ENCODE results near the gene CSTPP1.
"Not testable (repeated sequence)": the region's sequence is repeated elsewhere in the genome, so short reads cannot be mapped to it uniquely, and the experiment has no call there.

The CSTPP1 gene

GRCh38 chr11:47178737-47179654 is 242.4 kb downstream of the CSTPP1 start:
- no peak for DNase-seq (ENCODE audit: low read depth in 2 of 2, low spot score in 1 of 2)

GRCh38 chr11:47179655-47179991 is 243.1 kb downstream of the CSTPP1 start:
- DNase-seq (ENCODE audit: low read depth in 2 of 2, low spot score in 1 of 2), result no peak

- no peak for DNase-seq (ENCODE audit: low read depth in 2 of 2, low spot score in 1 of 2)
Observed at GRCh38 chr11:47180006-47180787, 243.6 kb downstream of the CSTPP1 start.

- no peak for DNase-seq (ENCODE audit: low read depth in 2 of 2, low spot score in 1 of 2)
Observed at GRCh38 chr11:47181271-47181670, 244.7 kb downstream of the CSTPP1 start.

GRCh38 chr11:47182380-47182779 is 245.8 kb downstream of the CSTPP1 start:
- no peak for DNase-seq (ENCODE audit: low read depth in 2 of 2, low spot score in 1 of 2)

GRCh38 chr11:47183031-47183856 is 246.7 kb downstream of the CSTPP1 start:
- no peak for DNase-seq (ENCODE audit: low read depth in 2 of 2, low spot score in 1 of 2)

GRCh38 chr11:47183969-47184368 is 247.4 kb downstream of the CSTPP1 start:
- DNase-seq (ENCODE audit: low read depth in 2 of 2, low spot score in 1 of 2), result no peak

GRCh38 chr11:47184711-47185304 is 248.2 kb downstream of the CSTPP1 start:
- no peak for DNase-seq (ENCODE audit: low read depth in 2 of 2, low spot score in 1 of 2)

GRCh38 chr11:47185305-47186075 is 248.9 kb downstream of the CSTPP1 start:
- no peak for DNase-seq (ENCODE audit: low read depth in 2 of 2, low spot score in 1 of 2)

GRCh38 chr11:47186076-47186699 is 249.6 kb downstream of the CSTPP1 start, which contains the start of gene PACSIN3:
Gene PACSIN3 (minus strand): TSS chr11:47186434. CDS start chr11:47182727, 3,707 bp downstream.
- no peak for DNase-seq (ENCODE audit: low read depth in 2 of 2, low spot score in 1 of 2)

GRCh38 chr11:47186700-47187695 is 250.4 kb downstream of the CSTPP1 start:
- no peak for DNase-seq (ENCODE audit: low read depth in 2 of 2, low spot score in 1 of 2)

GRCh38 chr11:47187723-47188122 is 251.2 kb downstream of the CSTPP1 start:
- DNase-seq (ENCODE audit: low read depth in 2 of 2, low spot score in 1 of 2), result no peak

GRCh38 chr11:47188259-47188658 is 251.7 kb downstream of the CSTPP1 start:
- no peak for DNase-seq (ENCODE audit: low read depth in 2 of 2, low spot score in 1 of 2)

- no peak for DNase-seq (ENCODE audit: low read depth in 2 of 2, low spot score in 1 of 2)
Observed at GRCh38 chr11:47189100-47189834, 252.7 kb downstream of the CSTPP1 start.

- not testable (repeated sequence) for DNase-seq (ENCODE audit: low read depth in 2 of 2, low spot score in 1 of 2)
Observed at GRCh38 chr11:47191137-47191536, 254.6 kb downstream of the CSTPP1 start.

GRCh38 chr11:47192111-47192510 is 255.6 kb downstream of the CSTPP1 start:
- no peak for DNase-seq (ENCODE audit: low read depth in 2 of 2, low spot score in 1 of 2)

GRCh38 chr11:47198161-47198560 is 261.6 kb downstream of the CSTPP1 start:
- DNase-seq (ENCODE audit: low read depth in 2 of 2, low spot score in 1 of 2), result not testable (repeated sequence)

GRCh38 chr11:47201015-47201414 is 264.5 kb downstream of the CSTPP1 start:
- no peak for DNase-seq (ENCODE audit: low read depth in 2 of 2, low spot score in 1 of 2)
